HG03045 (cell line): Measurements from ENCODE around the gene STK35.

Experiments used
- ATAC-seq: cut with Tn5 transposase; IDR thresholded peaks from one replicate; pipeline ENCODE4 v1.9.1; 2021; ENCODE audit warnings: mild to moderate bottlenecking, moderate library complexity; ENCODE audit not compliant: unreplicated experiment

STK35 gene

DNA sequence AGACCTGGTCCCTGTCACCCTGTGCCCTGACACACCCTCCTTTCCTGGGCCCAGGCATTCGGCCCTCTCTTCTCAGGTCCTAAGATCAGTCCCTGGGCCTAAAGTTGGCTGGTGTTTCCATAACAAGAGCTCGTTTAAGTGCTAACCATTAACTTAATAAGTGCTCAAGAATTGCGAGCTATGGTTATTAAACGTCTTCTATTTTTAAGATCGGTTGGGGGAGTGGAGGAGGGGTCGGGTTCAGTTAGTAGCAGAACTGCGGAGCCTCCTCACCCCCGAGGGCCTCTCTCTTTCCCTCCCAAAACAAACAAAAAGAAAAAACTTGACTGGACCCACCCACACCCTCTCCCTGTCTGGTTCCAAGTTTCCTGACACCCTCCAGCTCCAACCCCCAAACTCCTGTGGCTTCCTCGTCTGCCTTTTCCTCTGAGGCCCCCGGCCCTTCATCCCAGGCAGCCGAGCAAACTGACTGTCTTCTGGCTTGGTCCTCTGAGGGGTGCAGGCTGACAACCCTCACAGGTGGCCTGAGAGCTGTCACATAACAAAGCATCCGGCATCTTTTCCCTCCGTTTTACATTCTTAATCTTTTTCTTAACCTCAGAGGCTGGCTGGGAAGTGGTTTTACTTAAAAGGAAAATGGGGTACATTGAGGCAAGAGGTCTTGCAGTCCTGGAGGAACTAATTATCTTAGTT lies 2.0 kb downstream of the STK35 start:
- ATAC-seq = no peak

DNA sequence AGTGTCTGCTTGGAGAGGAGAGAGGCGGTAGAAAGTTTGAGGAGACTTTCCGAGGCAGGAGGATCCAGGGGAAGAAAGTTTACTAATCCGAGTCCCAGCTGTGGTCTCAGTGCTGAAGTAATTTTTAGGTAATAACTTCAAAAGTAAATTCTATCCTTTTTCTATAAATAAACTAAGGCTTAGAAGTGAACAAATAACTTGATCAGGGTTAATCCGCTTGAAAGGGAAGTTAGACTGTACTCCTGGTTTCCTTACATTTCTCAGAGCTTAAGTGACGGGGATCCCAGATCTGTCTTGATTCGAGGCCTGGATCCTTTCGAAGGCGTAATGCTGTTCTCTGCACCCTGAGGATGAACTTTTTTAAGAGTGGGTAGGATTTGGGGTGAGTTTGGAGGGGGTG lies 2.6 kb downstream of the STK35 start:
- ATAC-seq = no peak

DNA sequence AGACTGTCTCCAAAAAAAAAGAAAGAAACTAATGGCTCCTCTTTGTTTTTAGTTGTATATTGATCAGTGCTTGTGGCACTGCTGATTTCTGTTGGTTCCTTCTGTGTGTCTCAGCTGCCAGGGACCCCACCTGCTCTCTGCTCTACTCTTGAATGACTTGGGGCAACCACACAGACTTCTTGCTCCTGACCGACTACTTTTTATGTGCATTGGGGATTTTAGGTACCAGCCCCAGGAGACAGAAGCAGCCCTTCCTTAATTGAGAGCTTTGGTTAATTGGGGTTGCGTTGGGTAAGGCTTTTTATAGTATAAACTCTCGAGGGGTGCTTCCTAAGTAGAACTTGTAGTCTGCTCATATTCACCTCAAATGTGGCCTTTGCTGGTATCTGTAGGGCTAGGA lies 6.9 kb downstream of the STK35 start:
- no peak for ATAC-seq

DNA sequence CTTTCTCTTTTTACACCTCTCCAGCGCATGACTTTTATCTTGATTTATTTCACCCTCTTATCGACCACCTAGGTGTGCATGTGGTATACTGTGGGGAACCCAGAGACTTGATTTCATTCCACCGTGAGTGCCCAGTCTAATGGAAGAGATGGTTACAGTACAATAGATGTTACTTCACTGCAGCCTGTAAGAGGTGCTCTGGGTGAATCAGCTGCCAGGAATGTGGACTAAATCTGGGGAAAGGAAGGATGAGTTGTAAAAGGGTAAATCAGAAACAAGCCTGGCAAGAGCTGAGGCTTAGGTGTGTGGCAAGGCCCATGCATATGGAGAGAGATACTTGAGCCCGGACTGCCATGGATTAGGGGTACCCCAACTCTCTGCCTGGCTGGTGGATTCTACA lies 7.4 kb downstream of the STK35 start:
- no peak for ATAC-seq

DNA sequence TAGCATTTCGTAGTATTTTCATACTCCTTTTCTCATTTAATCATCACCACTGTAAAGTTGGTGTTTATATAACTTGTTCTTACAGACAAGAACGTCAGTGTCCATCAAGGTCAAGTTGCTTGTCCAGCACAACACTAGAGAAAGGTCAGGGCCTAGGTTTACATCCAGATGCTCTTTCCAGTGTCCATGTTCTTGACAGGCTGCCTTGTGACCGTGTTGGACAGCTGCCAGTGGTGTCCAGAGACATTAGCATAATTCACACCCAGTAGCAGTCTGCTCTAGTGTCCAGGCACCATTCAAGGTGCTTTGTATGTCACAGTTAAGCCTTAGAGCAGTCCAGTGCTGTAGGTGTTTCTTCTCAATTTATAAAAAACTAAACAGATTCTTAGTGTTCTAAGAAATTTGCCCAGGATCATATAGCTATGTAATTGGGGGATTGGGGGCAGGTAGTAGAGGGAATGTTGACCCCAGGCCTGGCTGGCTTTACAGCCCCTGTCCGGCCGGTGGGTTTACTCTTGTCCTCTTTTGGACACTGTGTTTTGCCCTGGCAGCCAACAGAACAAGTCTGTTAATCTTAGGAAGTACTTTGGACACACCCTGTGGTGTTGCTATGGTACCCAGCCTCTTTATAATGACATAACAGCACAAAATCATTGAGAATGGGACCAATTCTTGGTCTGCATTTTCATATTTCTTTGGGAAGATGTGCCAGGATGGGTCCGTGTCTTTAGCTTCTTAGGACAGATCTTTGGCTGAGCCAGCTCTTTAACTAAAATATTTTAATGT lies 8.0 kb downstream of the STK35 start:
- no peak for ATAC-seq

DNA sequence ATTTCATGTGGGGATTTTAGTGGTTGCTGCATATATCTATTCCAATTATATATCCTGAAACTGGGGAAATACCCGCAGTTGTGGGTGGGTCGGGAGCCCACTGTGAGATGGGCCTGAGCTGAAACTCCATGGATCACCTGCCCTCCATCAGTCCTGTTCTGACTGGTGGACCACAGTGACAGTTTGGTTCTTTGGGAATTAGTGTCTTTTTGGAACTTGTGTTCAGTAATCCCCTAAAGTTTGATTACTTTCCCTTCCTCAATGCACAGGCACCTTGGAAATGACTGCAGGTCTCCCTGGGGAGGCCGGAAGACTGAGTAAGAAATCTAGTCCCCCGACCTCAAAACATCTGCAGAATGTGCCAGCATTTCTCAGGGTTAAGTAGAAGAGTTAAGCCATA lies 11.3 kb downstream of the STK35 start:
- ATAC-seq = no peak

DNA sequence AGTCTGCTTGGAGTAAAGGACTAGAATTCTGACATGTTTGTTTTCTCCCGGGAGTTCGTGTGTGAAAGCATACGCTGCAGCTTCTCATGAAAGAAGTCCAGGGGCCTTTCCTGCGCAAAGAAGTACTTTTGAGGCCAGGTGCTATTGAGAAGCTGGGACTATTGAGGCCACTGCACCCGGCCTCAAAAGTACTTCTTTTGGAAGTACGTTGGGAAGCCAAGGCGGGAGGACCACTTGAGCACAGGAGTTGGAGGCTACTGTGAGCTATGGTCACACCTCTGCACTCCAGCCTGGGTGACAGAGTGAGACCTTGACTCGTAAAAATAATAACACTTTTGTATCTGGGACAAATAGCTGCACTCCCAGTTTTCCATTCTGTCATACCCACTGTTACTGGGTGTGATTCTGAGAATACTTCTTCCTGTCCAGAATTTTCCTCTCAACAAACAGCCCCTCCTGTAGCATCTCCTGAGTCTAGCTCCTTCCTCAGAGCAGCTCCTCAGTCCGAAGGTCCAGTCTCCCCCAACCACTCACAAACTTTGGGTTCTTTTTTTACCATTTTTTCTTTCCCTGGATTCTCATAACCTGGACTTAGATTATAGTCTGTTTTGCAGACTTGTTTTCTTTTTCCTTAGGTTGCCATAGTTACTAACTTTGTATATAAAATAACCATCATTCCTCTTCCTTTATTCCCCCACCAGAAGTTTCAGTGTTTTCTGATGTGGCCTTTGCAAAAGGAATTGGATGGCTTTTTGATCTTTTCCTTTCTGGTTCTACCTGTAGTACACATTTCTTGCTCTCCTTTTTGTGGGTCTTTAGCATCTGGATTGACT lies 12.7 kb downstream of the STK35 start:
- ATAC-seq = no peak

DNA sequence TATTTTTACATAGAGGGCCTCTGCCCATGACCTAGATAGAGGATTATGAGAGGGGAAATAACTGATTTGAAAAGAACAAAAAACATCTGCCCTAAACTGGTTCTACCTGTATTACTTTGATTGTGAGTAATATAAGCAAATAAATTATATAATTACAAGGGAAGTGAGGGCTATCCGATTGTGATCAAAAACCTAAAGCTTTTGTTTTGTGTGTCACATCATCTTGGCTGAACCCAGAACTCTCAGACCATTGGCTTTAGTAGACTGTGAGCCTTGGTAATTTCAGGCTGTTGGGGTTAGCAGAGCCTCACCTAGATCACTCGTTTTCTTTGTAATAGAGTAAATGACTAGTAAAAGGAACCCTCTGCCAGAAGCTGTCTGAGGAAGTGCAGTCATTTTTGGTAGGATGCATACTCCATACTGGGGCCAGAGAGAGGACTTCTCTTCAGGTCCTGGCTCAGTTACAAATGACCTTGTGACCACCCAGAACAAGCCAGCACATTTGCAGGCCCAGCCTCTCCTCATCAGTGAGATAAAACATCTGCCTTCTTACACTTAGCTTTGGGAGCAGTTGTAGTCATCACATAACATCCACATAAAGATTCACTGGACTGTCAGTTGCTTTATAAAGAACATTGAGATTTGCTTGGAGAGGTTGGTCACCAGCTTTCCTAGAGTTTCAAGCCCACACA lies 13.5 kb downstream of the STK35 start:
- no peak for ATAC-seq

DNA sequence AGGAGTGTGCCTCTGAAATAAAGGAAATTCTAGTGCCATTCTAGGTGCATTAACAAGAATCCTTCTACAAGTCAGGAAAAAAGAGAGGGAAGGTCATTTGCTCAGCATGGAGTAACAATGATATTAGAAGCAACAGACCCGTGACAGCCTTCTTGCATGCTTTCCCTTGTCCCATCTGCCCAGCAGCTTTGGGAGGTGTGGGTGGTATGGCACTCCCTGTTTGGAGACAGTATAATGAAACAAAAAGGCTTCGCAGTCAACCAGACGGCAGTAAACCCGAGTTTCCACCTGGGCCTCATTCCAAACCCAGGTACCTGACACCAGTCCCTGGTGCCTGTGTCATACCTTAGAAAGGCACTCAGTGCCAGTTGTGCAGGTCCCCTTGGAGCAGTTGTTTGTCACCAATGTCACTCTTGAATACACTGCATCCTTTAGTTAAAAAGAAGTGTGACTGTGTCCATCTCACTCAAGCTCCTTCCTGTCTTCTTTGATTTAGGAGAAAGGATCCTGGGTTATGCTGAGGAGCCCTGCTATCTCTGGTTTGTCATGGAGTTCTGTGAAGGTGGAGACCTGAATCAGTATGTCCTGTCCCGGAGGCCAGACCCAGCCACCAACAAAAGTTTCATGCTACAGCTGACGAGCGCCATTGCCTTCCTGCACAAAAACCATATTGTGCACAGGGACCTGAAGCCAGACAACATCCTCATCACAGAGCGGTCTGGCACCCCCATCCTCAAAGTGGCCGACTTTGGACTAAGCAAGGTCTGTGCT lies 14.7 kb downstream of the STK35 start:
- ATAC-seq = no peak

DNA sequence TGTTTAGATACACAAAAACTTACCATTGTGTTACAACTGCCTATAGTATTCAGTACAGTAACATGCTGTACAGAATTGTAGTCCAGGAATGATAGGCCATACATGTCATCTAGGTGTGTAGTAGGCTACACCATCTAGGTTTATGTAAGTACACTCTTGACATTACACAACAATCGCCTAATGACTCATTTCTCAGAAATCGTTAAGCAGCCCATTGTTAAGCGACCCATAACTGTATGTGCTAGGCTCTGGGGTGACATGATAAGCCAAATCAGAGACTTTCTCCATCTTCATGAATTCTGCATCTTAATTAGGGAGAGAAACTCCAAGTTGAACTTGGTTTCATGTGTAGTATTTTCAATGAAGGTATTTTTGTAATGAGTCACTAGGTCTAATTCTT lies 17.2 kb downstream of the STK35 start:
- ATAC-seq = no peak

DNA sequence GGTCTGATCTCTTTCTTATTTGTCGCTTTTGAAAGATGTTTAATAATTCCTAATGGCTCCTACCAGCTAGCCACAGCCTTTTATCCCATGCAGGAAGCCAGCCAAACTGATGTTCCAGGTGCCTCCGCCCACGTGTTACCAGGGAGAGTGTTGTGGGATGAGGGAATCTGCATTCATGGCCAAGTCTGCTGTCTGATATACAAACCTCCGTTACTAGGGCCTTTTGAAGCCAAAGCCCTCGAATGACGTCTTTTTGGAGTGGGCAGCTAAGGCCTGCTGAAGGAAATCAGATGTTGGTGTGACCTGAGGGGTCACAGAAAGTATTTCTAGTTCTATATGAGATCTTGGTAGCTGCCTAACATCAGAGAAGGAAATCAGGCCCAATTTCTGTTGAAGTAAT lies 21.3 kb downstream of the STK35 start:
- ATAC-seq = no peak

DNA sequence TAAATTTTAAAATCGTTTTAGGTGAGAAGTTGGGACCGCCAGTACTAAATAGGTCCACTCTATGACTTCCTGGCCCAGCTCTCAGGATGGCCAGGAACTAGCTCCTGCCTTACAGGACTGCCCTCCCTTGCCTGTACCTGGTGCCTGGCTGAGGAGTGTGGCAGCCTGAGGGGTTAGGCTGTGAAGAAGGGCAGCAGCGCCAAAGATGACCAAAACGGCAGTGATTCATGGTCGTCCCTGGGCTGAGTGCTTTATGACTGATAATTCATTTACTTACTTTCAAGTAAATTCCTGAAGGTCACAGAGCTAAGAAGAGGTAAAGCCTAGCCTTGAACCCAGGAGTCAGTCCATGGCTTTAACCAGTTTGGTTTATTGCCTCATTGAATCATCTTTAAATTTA lies 22.1 kb downstream of the STK35 start:
- no peak for ATAC-seq

DNA sequence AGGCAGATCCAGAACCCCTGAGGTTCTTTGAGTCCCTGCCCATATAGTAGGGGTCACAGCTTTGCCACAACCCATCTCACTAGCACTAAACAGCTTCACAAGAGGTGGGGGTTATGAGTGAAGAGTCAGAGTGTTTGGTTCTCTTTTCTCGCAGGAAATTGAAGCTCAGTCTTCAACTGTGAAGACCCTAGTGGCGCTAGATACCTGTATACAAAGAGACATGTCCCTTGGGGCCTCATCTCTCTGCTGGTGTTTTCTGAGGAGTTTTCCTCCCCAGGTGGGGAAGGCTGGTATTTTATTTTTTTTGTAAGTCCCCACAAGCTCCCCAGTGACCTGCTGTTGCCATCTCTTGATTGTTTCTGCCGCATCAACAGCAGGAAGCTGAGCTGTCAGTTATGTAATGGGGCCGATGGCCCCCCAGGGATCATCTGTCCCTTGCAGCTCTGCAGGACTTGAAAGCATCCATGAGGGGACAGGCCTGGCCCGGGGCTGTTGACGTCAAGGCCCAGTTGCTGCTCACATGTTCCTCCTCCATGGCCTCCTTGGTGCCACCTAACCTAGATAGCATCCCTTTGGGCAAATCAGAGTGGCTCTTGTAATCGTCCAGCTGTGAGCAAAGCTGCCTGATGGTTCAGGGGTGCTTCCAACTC lies 23.1 kb downstream of the STK35 start:
- no peak for ATAC-seq

DNA sequence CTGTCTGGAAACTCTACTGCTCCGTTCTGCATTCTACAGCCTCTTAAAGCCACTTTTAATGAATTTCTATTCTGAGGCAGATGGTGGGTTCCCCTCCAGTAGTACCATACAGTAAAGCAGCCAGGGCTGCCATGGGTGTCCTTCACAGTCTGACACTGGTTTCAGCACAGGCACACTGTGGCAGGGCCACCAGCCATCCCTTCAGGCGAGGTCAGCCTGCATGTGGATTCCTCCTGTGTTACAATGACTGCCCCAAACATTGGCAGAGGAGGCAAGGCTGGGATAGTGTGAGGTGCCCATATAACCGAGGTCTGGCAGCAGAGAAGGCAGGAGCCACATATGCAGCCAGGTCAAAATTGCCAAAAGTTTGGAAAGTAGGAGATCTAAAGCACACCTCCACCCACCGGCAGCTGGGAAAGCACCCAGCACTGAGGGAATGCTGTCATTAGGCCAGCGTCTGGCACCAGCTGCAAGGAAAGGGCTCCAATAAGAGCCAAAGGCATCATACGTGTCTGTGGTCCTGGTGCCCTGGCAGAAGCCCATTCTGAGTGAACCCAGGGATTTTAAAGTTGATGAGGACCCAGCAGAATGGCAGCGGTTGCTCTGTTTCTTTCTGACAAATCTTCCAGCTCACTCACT lies 24.0 kb downstream of the STK35 start:
- ATAC-seq = no peak

DNA sequence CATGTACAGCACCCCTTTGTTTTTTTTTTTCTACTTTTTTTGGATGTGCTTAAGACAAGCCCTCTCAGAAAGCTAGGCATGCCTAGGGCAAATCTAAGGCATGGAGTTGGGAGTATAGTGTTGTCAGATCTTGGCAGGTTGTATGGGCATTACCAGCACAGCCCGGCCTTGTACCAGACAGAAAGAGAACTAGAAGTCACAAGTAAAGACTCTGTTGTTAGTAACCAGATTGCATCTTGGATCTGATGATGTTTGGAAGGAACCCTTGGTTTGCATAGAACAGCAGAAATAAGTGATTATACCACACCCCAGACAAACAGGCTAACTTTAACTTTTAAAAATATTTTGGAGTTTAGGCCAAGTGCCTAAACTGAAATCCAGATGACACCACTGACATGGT lies 25.6 kb downstream of the STK35 start:
- no peak for ATAC-seq

DNA sequence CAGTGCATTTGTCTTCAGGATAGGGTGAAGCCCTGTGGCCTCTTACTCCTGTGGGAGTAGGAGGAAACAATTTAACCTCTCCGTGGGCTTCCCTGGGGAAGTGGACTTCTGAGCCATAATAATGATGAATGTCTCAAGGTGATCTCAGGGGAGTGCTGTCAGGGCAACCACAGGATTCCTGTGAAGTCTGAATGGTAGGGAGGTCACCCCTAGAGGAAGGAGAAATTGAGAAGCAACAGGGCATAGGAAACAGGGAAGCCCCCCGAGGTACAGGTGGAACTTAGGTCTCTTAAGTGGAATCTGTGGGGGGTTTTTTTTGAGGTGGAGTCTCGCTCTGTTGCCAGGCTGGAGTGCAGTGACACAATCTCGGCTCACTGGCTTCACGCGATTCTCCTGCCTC lies 26.9 kb downstream of the STK35 start:
- no peak for ATAC-seq

DNA sequence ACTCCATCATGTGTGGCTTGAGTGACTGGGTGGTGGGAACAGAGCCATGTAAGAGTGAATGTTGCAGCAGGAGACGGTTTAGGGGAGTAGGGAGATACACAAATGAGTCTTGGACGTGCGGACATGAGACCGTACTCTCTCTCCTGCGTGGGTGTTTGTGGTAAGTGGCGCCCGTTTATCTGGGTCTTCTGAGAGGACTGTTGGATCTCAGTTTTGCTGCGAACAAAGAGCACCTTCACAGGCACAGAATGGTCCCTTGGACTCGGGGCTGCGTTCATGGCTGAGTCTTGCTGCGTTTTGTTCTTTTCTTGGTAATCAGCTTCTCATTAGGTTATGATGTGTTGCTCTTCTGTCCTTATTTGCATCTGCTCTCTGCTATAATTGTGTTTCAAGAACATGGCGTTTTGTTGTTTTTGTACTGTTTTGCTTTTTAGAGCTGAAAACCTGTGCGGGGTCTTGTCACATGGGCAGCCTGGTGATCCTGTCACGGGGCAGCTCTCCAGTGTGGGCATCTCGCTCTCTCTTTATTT lies 28.5 kb downstream of the STK35 start:
- no peak for ATAC-seq

DNA sequence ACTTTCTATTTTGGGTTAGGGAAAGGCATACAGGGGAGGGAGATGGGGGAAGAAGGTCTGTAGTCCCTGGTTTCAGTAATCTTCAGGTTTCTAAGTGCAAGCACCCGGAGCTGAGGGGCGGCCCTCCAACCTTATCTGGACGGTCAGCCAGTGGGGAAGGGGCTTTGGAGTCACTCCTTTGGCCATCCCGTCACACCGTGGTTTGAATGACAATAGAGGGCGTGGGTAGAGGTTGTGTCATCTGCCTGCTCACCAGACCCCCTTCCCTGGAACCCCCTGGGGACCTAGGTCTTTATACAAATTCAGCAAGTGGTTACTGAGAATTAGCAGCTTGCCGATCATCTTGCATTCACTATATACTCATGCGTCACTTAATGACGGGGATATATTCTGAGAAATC lies 29.1 kb downstream of the STK35 start:
- ATAC-seq = no peak

DNA sequence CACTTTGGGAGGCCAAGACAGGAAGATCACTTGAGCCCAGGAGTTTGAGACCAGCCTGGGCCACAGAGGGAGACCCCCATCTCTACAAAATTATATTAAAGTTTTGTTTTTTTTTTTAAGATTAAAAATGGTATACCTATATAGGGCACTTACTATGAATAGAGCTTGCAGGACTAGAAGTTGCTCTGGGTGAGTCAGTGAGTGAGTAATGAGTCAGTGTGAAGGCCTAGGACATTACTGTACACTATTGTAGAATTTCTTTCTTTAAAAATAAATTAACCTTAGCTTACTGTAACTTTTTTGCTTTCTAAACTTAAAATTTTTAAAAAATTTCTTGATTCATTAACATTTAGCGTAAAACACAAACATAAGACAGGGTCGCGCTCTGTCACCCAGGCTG lies 29.7 kb downstream of the STK35 start:
- ATAC-seq = no peak
